Effector memory CD4-positive, alpha-beta T cell (primary cell): ENCODE results near the gene P3H1.

ENCODE experiments used
- DNase-seq, 3 donors: peaks; one replicate each; pipeline ENCODE4 v3.0.0-alpha.2; 2020
- H3K27ac ChIP-seq: 2 replicates; pipeline ENCODE4 v1.7.0; 2013; ENCODE audit warnings: mild to moderate bottlenecking, low read length, moderate library complexity; ENCODE audit not compliant: insufficient read depth, poor library complexity, severe bottlenecking
- H3K27me3 ChIP-seq: replicated peaks from 2 replicates; pipeline ENCODE4 v1.7.0; 2013; ENCODE audit warnings: mild to moderate bottlenecking, low read length; ENCODE audit not compliant: insufficient read depth, control insufficient read depth, poor library complexity, severe bottlenecking
- H3K36me3 ChIP-seq: 2 replicates; pipeline ENCODE4 v1.7.0; 2013; ENCODE audit warnings: mild to moderate bottlenecking, low read length, moderate library complexity; ENCODE audit not compliant: control insufficient read depth, insufficient read depth
- H3K4me1 ChIP-seq: 2 replicates; pipeline ENCODE4 v1.7.0; 2013; ENCODE audit warnings: low read length, mild to moderate bottlenecking; ENCODE audit not compliant: control insufficient read depth, insufficient read depth, poor library complexity, severe bottlenecking
- H3K4me3 ChIP-seq: 2 replicates; pipeline ENCODE4 v1.7.0; 2013; ENCODE audit warnings: low read length, low read depth, mild to moderate bottlenecking; ENCODE audit not compliant: insufficient read depth, poor library complexity, severe bottlenecking
- H3K9me3 ChIP-seq: 2 replicates; pipeline ENCODE4 v1.7.0; 2013; ENCODE audit warnings: mild to moderate bottlenecking, low read length, moderate library complexity; ENCODE audit not compliant: control insufficient read depth

Gene P3H1

GRCh38 chr1:42739753-42740700, 26.8 kb downstream of the P3H1 start, which contains the start of gene CLDN19:
TSS of gene CLDN19 (minus strand) at chr1:42740236. CDS start at chr1:42740063, 173 bp downstream.
- H3K27ac ChIP-seq: no peak within 1 kb of the TSS
- DNase-seq: no peak
- no peaks in the 10 kb centered on the region for H3K36me3 ChIP-seq
- no peaks in the 10 kb centered on the region for H3K9me3 ChIP-seq
- no peak within 1 kb of the TSS for H3K4me3 ChIP-seq
- no peaks in the 10 kb centered on the region for H3K4me1 ChIP-seq
- H3K27me3 ChIP-seq: no peaks in the 10 kb centered on the region

GRCh38 chr1:42738678-42739226, 28.1 kb downstream of the P3H1 start:
- no peak overlapping the region for H3K27ac ChIP-seq
- no peaks in the 10 kb centered on the region for H3K36me3 ChIP-seq
- no peaks in the 10 kb centered on the region for H3K27me3 ChIP-seq
- DNase-seq: no peak
- no peaks in the 10 kb centered on the region for H3K9me3 ChIP-seq
- no peak overlapping the region for H3K4me3 ChIP-seq
- no peaks in the 10 kb centered on the region for H3K4me1 ChIP-seq

DNA sequence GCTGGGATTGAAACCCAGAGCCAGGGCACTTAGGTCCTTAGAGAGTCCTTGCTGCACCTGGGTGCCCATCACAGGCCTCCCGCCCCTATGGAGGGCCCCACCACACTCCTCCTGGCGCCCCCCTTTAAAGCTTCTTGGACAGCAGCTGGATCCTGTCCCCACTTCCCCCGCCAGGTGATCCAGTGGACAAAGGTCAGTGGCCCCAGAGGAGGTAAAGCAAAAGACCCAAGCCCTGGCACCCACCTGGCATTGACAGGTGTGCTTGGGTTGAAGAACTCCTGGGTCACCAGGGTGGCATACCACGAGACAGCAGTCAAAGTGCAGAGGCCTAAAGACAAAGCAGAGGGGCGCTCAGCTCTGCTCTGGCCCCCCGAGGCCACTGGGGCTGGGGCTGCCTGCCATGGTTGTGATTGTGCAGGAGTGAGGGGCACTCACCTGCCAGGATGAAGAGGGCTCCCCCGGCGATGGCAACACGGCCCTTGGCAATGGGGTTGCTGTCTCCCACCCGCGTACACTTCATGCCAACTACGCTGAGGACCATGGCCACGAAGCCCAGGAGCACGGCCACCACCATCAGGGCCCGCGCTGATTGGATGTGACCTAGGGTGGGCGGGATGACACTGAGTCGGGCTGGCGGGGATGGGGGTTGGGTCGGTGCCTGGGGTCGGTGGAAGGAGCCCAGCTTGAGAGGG, 28.7 kb downstream of the P3H1 start:
- Histone ChIP-seq H3K4me3 (no peak overlapping the region), H3K4me1 (no peaks in the 10 kb centered on the region), H3K27ac (no peak overlapping the region), H3K36me3 (no peaks in the 10 kb centered on the region), H3K9me3 (no peaks in the 10 kb centered on the region), H3K27me3 (no peaks in the 10 kb centered on the region)
- DNase-seq: no peak

- Histone ChIP-seq H3K9me3 (no peaks in the 10 kb centered on the region), H3K36me3 (no peaks in the 10 kb centered on the region), H3K27ac (no peak overlapping the region), H3K4me1 (no peaks in the 10 kb centered on the region), H3K27me3 (no peaks in the 10 kb centered on the region), H3K4me3 (no peak overlapping the region)
- no peak for DNase-seq
These were observed 29.6 kb downstream of the P3H1 start for GRCh38 chr1:42737257-42737656.

- Histone ChIP-seq H3K4me3 (no peak overlapping the region), H3K27me3 (no peaks in the 10 kb centered on the region), H3K4me1 (no peaks in the 10 kb centered on the region), H3K27ac (no peak overlapping the region), H3K36me3 (no peaks in the 10 kb centered on the region), H3K9me3 (no peaks in the 10 kb centered on the region)
- no peak for DNase-seq
These were observed 30.1 kb downstream of the P3H1 start for GRCh38 chr1:42736571-42737200.

DNA sequence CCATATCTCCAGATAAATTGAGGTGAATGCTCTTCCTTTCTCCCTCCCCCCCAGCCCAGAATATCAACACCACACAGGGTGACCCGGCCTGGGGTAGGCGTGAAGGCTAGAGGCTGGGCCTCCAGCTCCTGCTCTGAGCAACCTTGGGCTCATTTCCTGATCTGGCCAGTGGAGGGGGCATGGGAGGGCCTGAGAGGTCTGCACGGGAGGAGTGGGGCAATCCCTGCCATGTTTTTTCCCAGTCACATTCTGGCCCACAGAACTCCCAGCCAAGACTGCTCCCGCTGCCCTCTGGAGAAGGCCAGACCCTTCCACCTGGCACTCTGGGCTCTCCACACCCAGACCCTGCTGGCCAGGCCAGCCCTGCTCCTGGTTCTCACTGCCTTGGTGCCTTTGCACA, 30.7 kb downstream of the P3H1 start:
- DNase-seq: no peak
- Histone ChIP-seq H3K4me3 (no peak overlapping the region), H3K9me3 (no peaks in the 10 kb centered on the region), H3K27ac (no peak overlapping the region), H3K36me3 (no peaks in the 10 kb centered on the region), H3K4me1 (no peaks in the 10 kb centered on the region), H3K27me3 (no peaks in the 10 kb centered on the region)

GRCh38 chr1:42735477-42736105, 31.2 kb downstream of the P3H1 start:
- Histone ChIP-seq H3K27ac (no peak overlapping the region), H3K27me3 (no peaks in the 10 kb centered on the region), H3K36me3 (no peaks in the 10 kb centered on the region), H3K4me3 (no peak overlapping the region), H3K9me3 (no peaks in the 10 kb centered on the region), H3K4me1 (no peaks in the 10 kb centered on the region)
- DNase-seq: no peak

DNA sequence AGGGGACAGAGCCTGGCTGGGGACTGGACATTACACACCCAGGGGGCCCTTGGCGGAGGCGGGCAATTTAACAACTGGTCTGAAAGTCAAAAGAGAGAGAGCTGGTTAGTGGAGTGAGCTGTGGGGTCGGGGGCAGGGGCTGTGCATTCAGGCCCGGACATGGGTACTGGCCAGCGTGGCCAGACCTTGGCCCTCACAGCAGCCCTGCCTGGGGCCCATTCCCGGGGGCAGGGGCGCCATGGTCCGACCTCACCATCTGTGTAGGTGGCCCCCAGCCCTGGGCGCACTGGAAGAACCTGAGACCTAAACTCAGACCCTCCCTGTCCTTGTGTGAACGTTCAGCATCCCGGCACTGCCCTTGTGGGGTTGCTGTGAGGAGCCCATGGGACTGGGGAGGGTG, 31.8 kb downstream of the P3H1 start:
- Histone ChIP-seq H3K36me3 (no peaks in the 10 kb centered on the region), H3K27ac (no peak overlapping the region), H3K27me3 (no peaks in the 10 kb centered on the region), H3K9me3 (no peaks in the 10 kb centered on the region), H3K4me3 (no peak overlapping the region), H3K4me1 (no peaks in the 10 kb centered on the region)
- DNase-seq: no peak

GRCh38 chr1:42734201-42735035, 32.4 kb downstream of the P3H1 start:
- no peak for DNase-seq

More at GRCh38 chr1:42734201-42735035, 32.4 kb downstream of the P3H1 start:
- no peaks in the 10 kb centered on the region for H3K36me3 ChIP-seq
- H3K4me1 ChIP-seq: no peaks in the 10 kb centered on the region
- H3K4me3 ChIP-seq: no peak overlapping the region
- no peaks in the 10 kb centered on the region for H3K9me3 ChIP-seq
- no peaks in the 10 kb centered on the region for H3K27me3 ChIP-seq
- no peak overlapping the region for H3K27ac ChIP-seq
